ENCODE measurements around the gene ATP11A. TPM values are rescaled to one million over a fixed set of nuclear protein-coding genes. Genes with fewer than 3 reads are reported as not detected.
A peak's percentile ranks its signal among the peaks of the same experiment; 100 is the strongest.

ATP11A gene
- total RNA-seq, 1 donor from 2014 or later: 211 TPM

- peak overlapping the region; percentile 11 for H3K4me3 Mint-ChIP-seq (ENCODE audit: unreplicated experiment)
- DNase-seq (ENCODE audit: low spot score): no peak
- TF ChIP-seq CTCF (IDR thresholded peaks at IDR 0.05; ENCODE audit: unreplicated experiment): no peak
- H3K36me3 Mint-ChIP-seq (ENCODE audit: low read depth, unreplicated experiment): peaks cover 67% of the 10 kb centered on the region
- peaks cover 4% of the 10 kb centered on the region for H3K4me1 Mint-ChIP-seq (ENCODE audit: unreplicated experiment)
- peaks cover under 1% of the 10 kb centered on the region for H3K9me3 Mint-ChIP-seq (ENCODE audit: unreplicated experiment)
- H3K27ac Mint-ChIP-seq (ENCODE audit: unreplicated experiment): no peak overlapping the region
- peaks cover 16% of the 10 kb centered on the region for H3K27me3 Mint-ChIP-seq (ENCODE audit: unreplicated experiment)
These were observed 147.1 kb downstream of the ATP11A start for GRCh38 chr13:112836940-112837339.

- Mint-ChIP-seq H3K27me3 (ENCODE audit: unreplicated experiment) (peaks cover 17% of the 10 kb centered on the region), H3K27ac (ENCODE audit: unreplicated experiment) (no peak overlapping the region), H3K36me3 (ENCODE audit: low read depth, unreplicated experiment) (peaks cover 65% of the 10 kb centered on the region)
These were observed 147.7 kb downstream of the ATP11A start for GRCh38 chr13:112837371-112838037.

GRCh38 chr13:112838038-112838841, 148.4 kb downstream of the ATP11A start:
- peaks cover 4% of the 10 kb centered on the region for H3K9me3 Mint-ChIP-seq (ENCODE audit: unreplicated experiment)
- peaks cover 14% of the 10 kb centered on the region for H3K27me3 Mint-ChIP-seq (ENCODE audit: unreplicated experiment)
- TF ChIP-seq CTCF (IDR thresholded peaks at IDR 0.05; ENCODE audit: unreplicated experiment): no peak
- H3K36me3 Mint-ChIP-seq (ENCODE audit: low read depth, unreplicated experiment): peaks cover 61% of the 10 kb centered on the region
- H3K4me1 Mint-ChIP-seq (ENCODE audit: unreplicated experiment): peaks cover 14% of the 10 kb centered on the region
- no peak overlapping the region for H3K27ac Mint-ChIP-seq (ENCODE audit: unreplicated experiment)
- H3K4me3 Mint-ChIP-seq (ENCODE audit: unreplicated experiment): no peak overlapping the region
- no peak for DNase-seq (ENCODE audit: low spot score)

More at GRCh38 chr13:112837371-112838037, 147.7 kb downstream of the ATP11A start:
- DNase-seq (ENCODE audit: low spot score): no peak
- TF ChIP-seq CTCF (IDR thresholded peaks at IDR 0.05; ENCODE audit: unreplicated experiment): no peak
- H3K4me3 Mint-ChIP-seq (ENCODE audit: unreplicated experiment): peak overlapping the region; percentile 11
- H3K4me1 Mint-ChIP-seq (ENCODE audit: unreplicated experiment): peaks cover 7% of the 10 kb centered on the region
- peaks cover 4% of the 10 kb centered on the region for H3K9me3 Mint-ChIP-seq (ENCODE audit: unreplicated experiment)

GRCh38 chr13:112838842-112839117, 148.9 kb downstream of the ATP11A start:
- H3K27ac Mint-ChIP-seq (ENCODE audit: unreplicated experiment): no peak overlapping the region
- no peak for DNase-seq (ENCODE audit: low spot score)
- peaks cover 4% of the 10 kb centered on the region for H3K9me3 Mint-ChIP-seq (ENCODE audit: unreplicated experiment)
- TF ChIP-seq CTCF (IDR thresholded peaks at IDR 0.05; ENCODE audit: unreplicated experiment): no peak
- no peak overlapping the region for H3K4me3 Mint-ChIP-seq (ENCODE audit: unreplicated experiment)
- H3K4me1 Mint-ChIP-seq (ENCODE audit: unreplicated experiment): peaks cover 16% of the 10 kb centered on the region
- H3K27me3 Mint-ChIP-seq (ENCODE audit: unreplicated experiment): peaks cover 13% of the 10 kb centered on the region
- H3K36me3 Mint-ChIP-seq (ENCODE audit: low read depth, unreplicated experiment): peaks cover 60% of the 10 kb centered on the region

Data from endothelial cell (in vitro differentiated cells).